D721Med (cell line): Measurements from ENCODE around the gene MAPT.

ENCODE experiments used
- DNase-seq: peaks from one replicate; pipeline ENCODE4 v3.0.0; 2011; ENCODE audit warnings: low spot score; ENCODE audit not compliant: insufficient read length
- FAIRE-seq: peaks from 2 replicates; lab custom pipeline; 2011; peaks lifted over from hg19 to GRCh38; lab: Jason Lieb, UNC
- TF ChIP-seq, protein P1 (sequence below): IDR thresholded peaks from 2 replicates; pipeline ENCODE4 v1.5.1; 2012; ENCODE audit warnings: mild to moderate bottlenecking, control low read depth; ENCODE audit not compliant: insufficient read depth; ENCODE audit errors: missing control alignments

The MAPT gene

GRCh38 chr17:46043606-46044005 lies 149.3 kb downstream of the MAPT start:
- TF ChIP-seq, protein P1, sequence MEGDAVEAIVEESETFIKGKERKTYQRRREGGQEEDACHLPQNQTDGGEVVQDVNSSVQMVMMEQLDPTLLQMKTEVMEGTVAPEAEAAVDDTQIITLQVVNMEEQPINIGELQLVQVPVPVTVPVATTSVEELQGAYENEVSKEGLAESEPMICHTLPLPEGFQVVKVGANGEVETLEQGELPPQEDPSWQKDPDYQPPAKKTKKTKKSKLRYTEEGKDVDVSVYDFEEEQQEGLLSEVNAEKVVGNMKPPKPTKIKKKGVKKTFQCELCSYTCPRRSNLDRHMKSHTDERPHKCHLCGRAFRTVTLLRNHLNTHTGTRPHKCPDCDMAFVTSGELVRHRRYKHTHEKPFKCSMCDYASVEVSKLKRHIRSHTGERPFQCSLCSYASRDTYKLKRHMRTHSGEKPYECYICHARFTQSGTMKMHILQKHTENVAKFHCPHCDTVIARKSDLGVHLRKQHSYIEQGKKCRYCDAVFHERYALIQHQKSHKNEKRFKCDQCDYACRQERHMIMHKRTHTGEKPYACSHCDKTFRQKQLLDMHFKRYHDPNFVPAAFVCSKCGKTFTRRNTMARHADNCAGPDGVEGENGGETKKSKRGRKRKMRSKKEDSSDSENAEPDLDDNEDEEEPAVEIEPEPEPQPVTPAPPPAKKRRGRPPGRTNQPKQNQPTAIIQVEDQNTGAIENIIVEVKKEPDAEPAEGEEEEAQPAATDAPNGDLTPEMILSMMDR: no peak
- no peak for FAIRE-seq
- DNase-seq: no peak

- TF ChIP-seq, protein P1: peak; percentile 99
- DNase-seq (no peak), FAIRE-seq (no peak)
Observed at GRCh38 chr17:46044286-46044928, 150.1 kb downstream of the MAPT start.

- TF ChIP-seq, protein P1: no peak
- no peak for FAIRE-seq
- DNase-seq: no peak
Observed at GRCh38 chr17:46044989-46045388, 150.6 kb downstream of the MAPT start.

GRCh38 chr17:46045639-46046038 lies 151.3 kb downstream of the MAPT start:
- no peak for FAIRE-seq

GRCh38 chr17:46046957-46047356 lies 152.6 kb downstream of the MAPT start:
- FAIRE-seq (no peak), DNase-seq (no peak)
- TF ChIP-seq, protein P1: no peak

More at GRCh38 chr17:46045639-46046038, 151.3 kb downstream of the MAPT start:
- no peak for DNase-seq
- TF ChIP-seq, protein P1: no peak

- FAIRE-seq (no peak), DNase-seq (no peak)
- TF ChIP-seq, protein P1: no peak
Observed at GRCh38 chr17:46047398-46047797, 153.0 kb downstream of the MAPT start.

GRCh38 chr17:46047856-46048255 lies 153.5 kb downstream of the MAPT start:
- TF ChIP-seq, protein P1: no peak
- FAIRE-seq (no peak), DNase-seq (no peak)
